Skin epidermis (tissue), 12 donors: ENCODE data around the gene MAP3K6.

Experiments used
- H3K27ac ChIP-seq, 21 experiments: fragments of 200-600 bp; sonication (generic) in 11 of 21; one replicate each; pipeline ENCODE4 v1.5.0; 2020; ENCODE audit warnings: mild to moderate bottlenecking in 3 of 21, inconsistent platforms in 2 of 21, moderate library complexity in 2 of 21
- H3K4me3 ChIP-seq, 7 experiments: fragments of 200-600 bp; sonication (generic) in 2 of 7; one replicate each; pipeline ENCODE4 v1.5.0; 2020; ENCODE audit warnings: inconsistent platforms in 2 of 7, mild to moderate bottlenecking in 2 of 7, moderate library complexity in 1 of 7

The MAP3K6 gene

DNA sequence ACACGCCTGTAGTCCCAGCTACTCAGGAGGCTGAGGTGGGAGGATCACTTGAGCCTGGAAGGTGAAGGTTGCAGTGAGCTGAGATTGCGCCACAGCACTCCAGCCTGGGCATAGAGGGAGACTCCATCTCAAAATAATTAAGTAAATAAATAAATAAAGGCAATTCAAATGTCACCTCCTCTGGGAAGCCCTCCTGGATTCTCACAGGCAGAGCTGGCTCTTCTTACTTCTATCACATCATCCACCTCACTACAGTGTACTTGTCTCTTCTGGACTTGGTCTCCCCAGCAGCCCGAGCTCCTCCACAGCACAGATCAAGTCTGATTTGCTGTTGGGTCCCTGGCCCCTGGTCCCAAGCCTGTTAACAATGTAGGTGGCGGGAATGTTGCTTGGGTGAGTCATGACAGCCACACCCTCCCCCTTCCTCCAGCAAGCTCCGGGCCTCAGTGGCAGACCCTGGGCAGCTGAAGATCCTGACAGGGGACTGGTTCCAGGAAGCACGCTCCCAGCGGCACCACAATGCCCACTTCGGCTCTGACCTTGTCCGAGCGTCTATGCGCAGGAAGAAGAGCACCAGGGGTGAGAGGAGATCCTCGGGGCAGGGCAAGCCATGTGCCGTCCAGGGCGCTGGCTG lies 19.7 kb downstream of the MAP3K6 start:
- no peak overlapping the region for H3K4me3 ChIP-seq
- H3K27ac ChIP-seq, result peak overlapping the region in 7 of 21 experiments; percentile 11 to 26 (median 16)

DNA sequence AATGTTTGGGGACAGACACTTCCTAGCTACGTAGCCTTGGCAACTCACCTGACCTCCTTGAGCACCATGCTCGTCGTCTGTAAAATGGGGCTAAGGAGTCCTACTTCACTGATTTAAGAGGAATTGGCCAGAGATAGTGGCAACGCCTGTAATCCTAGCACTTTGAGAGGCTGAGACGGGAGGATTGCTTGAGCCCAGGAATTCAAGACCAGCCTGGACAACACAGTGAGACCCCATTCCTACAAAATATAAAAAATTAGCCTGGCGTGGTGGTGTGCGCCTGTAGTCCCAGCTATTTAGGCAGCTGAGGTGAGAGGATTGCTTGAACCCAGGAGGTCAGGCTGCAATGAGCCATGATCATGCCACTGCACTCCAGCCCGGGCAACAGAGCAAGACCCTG lies 20.4 kb downstream of the MAP3K6 start:
- no peak overlapping the region for H3K27ac ChIP-seq
- no peak overlapping the region for H3K4me3 ChIP-seq

DNA sequence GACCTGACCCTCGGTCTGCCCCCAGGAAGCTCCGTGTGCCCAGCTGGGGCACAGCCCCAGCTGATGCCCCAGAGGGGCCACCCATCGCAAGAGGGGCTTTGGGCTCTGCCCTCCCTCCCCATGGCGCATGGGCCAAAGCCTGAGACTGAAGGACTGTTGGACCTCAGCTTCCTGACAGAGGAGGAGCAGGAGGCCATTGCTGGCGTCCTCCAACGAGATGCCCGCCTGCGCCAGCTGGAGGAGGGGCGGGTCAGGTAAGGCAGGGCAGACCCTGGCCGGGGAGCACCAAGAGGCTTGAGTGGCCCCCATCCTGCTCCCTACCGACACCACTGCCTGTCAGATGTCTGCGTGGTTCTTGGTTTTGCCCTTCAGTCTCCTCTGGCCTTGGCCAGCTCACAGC lies 21.5 kb downstream of the MAP3K6 start:
- Histone ChIP-seq H3K4me3 (no peak overlapping the region), H3K27ac (peak overlapping the region in 3 of 21 experiments; percentile 24 to 45 (median 30))

- Histone ChIP-seq H3K4me3 (peak overlapping the region in 6 of 7 experiments; percentile 31 to 60 (median 43)), H3K27ac (peak overlapping the region in 19 of 21 experiments; percentile 77 to 99 (median 91))
Observed at GRCh38 chr1:27343639-27344025, 23.1 kb downstream of the MAP3K6 start.

DNA sequence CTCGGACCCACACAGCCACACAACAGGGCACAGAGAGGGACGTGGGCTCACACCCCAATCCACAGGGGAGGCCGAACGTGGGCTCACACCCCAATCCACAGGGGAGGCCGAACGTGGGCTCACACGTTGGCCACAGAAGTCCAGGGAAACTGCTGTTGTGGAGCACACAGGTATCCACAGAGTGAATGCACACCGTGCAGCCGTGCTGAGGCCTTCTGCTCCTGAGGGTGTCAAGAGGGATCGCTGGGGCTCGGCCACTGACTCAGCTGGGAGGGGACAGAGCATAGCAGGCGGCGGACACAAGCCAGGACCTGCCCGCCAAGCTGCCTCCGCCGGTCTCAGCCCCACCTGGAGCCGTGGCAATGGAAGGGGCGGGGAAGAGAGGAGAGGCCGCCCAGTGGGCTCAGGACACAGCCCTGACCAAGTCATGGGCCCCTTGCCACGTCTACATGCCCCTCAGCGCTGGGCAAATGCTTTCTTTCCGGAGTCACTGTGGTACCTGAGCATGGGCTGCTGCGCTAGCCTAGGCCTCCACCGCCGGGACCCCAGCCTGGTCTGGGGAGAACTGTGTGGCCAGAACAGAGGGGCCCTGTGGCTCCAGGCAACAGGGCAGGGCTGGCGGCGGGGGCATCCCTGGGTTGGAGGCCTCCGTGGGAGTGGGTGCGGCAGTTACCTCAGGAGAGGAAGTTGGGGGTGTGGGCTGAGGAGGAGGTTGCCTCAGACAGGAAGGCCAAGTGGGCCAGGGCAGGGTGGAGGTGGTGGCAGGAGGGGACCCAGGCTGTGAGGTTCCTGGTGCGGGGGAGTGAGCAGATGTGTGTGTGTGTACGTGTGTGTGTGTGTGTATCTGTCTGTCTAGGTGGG lies 23.8 kb downstream of the MAP3K6 start:
- Histone ChIP-seq H3K4me3 (peak overlapping the region; percentile 31 to 60 (median 43)), H3K27ac (peak overlapping the region; percentile 69 to 99 (median 91))

GRCh38 chr1:27342391-27342777 lies 24.4 kb downstream of the MAP3K6 start:
- Histone ChIP-seq H3K27ac (peak overlapping the region; percentile 34 to 99 (median 91)), H3K4me3 (peak overlapping the region; percentile 31 to 60 (median 43))

DNA sequence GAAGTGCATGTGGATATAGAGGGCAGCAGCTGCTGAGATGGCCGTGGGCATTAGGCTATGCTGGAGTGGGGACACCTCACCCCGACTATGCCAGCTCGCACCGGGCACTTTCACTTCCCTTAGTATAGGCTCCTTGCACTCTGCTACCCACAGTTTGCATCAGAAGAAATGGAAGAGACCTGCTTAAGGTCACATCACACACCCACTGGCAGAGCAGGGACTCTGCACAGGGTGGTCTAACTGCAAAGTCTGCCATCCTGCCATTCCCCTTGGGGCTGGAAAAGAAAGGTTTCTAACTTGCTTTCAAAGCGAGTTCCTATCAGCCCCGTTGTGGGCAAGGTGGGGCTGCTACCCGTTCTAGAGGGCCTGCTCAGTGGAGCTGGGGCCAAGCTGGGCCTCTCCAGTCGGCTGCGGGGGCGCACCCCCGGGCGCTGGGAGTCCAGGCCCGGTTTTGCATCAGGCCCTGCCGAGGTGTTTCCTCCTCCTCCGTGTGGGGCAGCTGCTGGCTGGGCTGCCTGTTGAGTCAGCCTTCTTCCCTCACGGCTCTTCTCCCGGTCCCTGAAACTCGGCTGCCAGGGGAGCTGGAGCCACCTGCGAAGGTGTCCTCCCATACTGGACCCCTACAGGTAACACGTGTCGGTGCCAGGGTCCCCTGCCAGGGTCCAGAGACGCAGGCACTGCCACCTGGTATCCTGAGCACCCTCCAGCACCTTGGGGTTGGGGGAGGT lies 25.1 kb downstream of the MAP3K6 start, which contains the start of gene SYTL1:
Gene SYTL1 (plus strand): TSS at position 498 of the 728 bp plus-strand sequence. CDS start 3,313 bp downstream, outside the sequence.
- peak within 1 kb of the TSS; percentile 31 to 60 (median 43) for H3K4me3 ChIP-seq
- H3K27ac ChIP-seq, result peak within 1 kb of the TSS; percentile 34 to 99 (median 91)

GRCh38 chr1:27339213-27339612 lies 27.5 kb downstream of the MAP3K6 start:
- Histone ChIP-seq H3K27ac (peak overlapping the region in 3 of 21 experiments; percentile 6 to 14 (median 8)), H3K4me3 (no peak overlapping the region)

DNA sequence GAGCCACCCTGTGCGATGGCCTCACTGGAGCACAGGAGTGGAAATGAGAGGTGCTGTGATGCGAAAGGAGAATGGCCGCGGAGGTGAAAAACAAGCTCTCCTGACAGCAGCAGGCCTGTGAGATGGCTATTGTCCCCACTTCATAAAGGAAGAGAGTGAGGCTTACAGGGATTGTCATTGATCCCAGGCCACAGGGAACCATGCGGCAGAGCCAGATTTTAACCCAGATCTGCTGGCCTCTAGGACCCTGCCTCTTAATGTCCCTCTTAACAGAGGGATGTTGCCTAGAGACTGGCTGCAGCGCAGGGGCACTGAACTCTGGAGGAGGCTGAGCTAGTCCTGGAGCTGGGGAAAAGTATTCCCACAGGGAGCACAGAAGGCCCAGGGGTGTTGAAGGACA lies 28.0 kb downstream of the MAP3K6 start:
- H3K27ac ChIP-seq, result peak overlapping the region in 1 of 21 experiments; percentile 14
- no peak overlapping the region for H3K4me3 ChIP-seq

GRCh38 chr1:27336756-27337155 lies 30.0 kb downstream of the MAP3K6 start:
- H3K27ac ChIP-seq, result no peak overlapping the region

GRCh38 chr1:27335506-27336422 lies 31.0 kb downstream of the MAP3K6 start:
- no peak overlapping the region for H3K27ac ChIP-seq
- H3K4me3 ChIP-seq, result no peak overlapping the region

More at GRCh38 chr1:27336756-27337155, 30.0 kb downstream of the MAP3K6 start:
- no peak overlapping the region for H3K4me3 ChIP-seq

GRCh38 chr1:27333717-27334279 lies 33.0 kb downstream of the MAP3K6 start:
- no peak overlapping the region for H3K27ac ChIP-seq
- no peak overlapping the region for H3K4me3 ChIP-seq

DNA sequence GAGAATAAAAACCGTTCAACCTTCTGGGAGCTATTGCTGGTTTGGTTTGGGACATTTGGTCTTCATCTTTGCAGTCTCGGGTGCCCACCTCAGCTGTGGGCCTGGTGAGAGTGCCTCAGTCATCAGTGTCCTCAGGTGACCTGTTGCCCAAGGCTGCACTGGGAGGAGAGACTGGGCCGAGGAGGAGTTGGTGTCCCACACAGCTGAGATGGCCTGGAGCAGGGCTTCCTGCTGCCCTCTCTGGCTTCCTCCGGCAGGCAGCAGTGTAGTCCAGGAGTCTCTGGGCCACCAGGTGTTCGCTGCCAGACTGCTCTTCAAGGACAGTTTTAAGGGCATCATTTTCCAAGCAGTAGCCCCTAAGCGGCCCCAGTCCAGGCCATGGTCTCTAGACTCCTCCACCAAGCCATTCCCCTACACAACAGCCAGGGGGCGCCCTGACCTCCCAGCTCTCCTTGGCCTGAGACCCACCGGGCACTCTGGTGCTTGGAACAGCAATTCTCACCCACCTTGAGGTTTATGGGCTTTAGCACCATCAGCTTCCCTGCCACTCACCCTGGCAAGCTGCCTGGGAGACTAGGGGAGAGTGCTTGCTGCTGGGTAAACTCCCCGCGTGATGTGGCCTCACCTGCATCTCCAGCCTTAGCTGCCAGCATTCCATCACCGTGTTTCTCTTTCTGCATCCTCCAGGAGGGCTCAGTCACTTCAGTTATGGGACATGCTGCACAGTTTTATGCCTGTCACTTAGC lies 34.1 kb downstream of the MAP3K6 start:
- peak overlapping the region in 5 of 21 experiments; percentile 7 to 57 (median 19) for H3K27ac ChIP-seq
- H3K4me3 ChIP-seq, result no peak overlapping the region

GRCh38 chr1:27331922-27332321 lies 34.8 kb downstream of the MAP3K6 start:
- peak overlapping the region in 8 of 21 experiments; percentile 12 to 57 (median 32) for H3K27ac ChIP-seq
- H3K4me3 ChIP-seq, result no peak overlapping the region

- peak overlapping the region in 6 of 21 experiments; percentile 19 to 57 (median 32) for H3K27ac ChIP-seq
Observed at GRCh38 chr1:27331426-27331825, 35.3 kb downstream of the MAP3K6 start.

GRCh38 chr1:27330786-27331185 lies 36.0 kb downstream of the MAP3K6 start:
- Histone ChIP-seq H3K27ac (no peak overlapping the region), H3K4me3 (no peak overlapping the region)

More at GRCh38 chr1:27331426-27331825, 35.3 kb downstream of the MAP3K6 start:
- no peak overlapping the region for H3K4me3 ChIP-seq

- H3K27ac ChIP-seq, result peak overlapping the region in 1 of 21 experiments; percentile 33
Observed at GRCh38 chr1:27327964-27328363, 38.8 kb downstream of the MAP3K6 start.

DNA sequence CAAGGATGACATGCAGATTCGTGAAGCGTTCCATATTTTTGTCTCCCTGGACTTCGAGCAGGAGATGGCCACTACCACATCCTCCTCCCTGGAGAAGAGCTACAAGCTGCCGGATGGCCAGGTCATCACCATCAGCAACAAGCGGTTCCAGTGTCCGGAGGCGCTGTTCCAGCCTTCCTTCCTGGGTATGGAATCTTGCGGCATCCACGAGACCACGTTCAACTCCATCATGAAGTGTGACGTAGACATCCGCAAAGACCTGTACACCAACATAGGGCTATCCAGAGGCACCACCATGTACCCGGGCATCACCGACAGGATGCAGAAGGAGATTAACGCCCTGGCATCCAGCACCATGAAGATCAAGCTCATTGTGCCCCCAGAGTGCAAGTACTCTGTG lies 41.5 kb downstream of the MAP3K6 start:
- Histone ChIP-seq H3K4me3 (no peak overlapping the region), H3K27ac (no peak overlapping the region)

More at GRCh38 chr1:27327964-27328363, 38.8 kb downstream of the MAP3K6 start:
- H3K4me3 ChIP-seq, result no peak overlapping the region
